ENCODE results near the gene KIF3A.

GRCh38 chr5:132725745-132726144, 11.6 kb downstream of the KIF3A start:
- no peak for TF ChIP-seq CTCF (IDR thresholded peaks at IDR 0.05; ENCODE audit: low read depth, low read length, poor library complexity, severe bottlenecking)
- no peak for TF ChIP-seq EZH2phosphoT487 (IDR thresholded peaks at IDR 0.05; ENCODE audit: borderline replicate concordance, low read length)
